Choroid plexus epithelial cell (primary cell): ENCODE results near the gene CEP41.

Experiments used
- DNase-seq: peaks from one replicate; pipeline ENCODE4 v3.0.0-alpha.2; 2010; ENCODE audit warnings: low read depth
- H3K4me3 ChIP-seq: 2 replicates; pipeline ENCODE4 v1.5.1; 2011; ENCODE audit warnings: low read depth, mild to moderate bottlenecking, control low read depth, low read length, moderate library complexity
- TF ChIP-seq, protein P1 (sequence below): conservative IDR thresholded peaks from 2 replicates; pipeline ENCODE4 v1.5.1; 2011; ENCODE audit warnings: low read depth, mild to moderate bottlenecking, control low read depth, inconsistent platforms, low read length, moderate library complexity

The CEP41 gene

GRCh38 chr7:130476297-130477150 lies 35.7 kb upstream of the CEP41 start:
- TF ChIP-seq, protein P1, sequence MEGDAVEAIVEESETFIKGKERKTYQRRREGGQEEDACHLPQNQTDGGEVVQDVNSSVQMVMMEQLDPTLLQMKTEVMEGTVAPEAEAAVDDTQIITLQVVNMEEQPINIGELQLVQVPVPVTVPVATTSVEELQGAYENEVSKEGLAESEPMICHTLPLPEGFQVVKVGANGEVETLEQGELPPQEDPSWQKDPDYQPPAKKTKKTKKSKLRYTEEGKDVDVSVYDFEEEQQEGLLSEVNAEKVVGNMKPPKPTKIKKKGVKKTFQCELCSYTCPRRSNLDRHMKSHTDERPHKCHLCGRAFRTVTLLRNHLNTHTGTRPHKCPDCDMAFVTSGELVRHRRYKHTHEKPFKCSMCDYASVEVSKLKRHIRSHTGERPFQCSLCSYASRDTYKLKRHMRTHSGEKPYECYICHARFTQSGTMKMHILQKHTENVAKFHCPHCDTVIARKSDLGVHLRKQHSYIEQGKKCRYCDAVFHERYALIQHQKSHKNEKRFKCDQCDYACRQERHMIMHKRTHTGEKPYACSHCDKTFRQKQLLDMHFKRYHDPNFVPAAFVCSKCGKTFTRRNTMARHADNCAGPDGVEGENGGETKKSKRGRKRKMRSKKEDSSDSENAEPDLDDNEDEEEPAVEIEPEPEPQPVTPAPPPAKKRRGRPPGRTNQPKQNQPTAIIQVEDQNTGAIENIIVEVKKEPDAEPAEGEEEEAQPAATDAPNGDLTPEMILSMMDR, result no peak
- DNase-seq, result no peak
- no peak overlapping the region for H3K4me3 ChIP-seq

DNA sequence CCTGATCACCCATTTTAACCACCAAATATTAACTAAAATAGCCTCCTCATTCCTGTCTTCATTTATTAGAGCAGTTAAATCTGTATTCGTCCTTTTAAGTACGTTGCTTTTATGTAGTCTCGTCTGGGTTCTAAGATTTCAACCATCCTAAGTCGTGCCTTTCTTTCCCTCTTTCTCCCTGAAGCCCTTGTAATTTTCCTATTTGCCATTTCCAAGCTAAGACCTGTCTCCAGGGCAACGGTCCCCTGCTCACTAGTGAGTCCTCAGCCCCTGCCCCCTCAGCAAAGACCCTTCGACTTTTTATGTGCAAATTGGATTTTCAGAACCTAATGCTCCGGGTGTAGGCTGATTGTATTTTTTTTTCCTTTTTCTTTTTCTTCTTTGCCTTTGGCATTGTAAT lies 35.0 kb upstream of the CEP41 start:
- TF ChIP-seq, protein P1, result no peak
- DNase-seq, result no peak
- H3K4me3 ChIP-seq, result no peak overlapping the region

DNA sequence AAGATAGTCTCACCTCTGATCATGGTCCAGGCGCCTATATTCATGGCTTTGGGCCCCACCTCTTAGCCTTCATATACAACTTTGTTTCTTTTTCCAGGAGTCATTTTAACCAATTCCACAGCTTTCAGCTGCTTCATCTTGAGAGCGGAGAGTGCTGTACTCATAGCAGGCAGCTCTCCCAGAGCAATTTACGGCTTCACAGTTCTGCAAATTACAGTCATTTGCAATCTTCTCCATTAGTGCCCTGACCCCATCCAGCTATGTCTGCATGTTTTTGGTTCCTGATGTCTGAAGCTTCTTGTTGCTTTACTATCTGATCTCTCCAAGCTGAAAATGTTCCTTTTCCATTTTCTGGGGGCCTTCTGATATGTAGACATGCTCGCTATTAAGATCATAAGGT lies 33.1 kb upstream of the CEP41 start:
- DNase-seq, result no peak
- TF ChIP-seq, protein P1, result no peak
- H3K4me3 ChIP-seq, result no peak overlapping the region

DNA sequence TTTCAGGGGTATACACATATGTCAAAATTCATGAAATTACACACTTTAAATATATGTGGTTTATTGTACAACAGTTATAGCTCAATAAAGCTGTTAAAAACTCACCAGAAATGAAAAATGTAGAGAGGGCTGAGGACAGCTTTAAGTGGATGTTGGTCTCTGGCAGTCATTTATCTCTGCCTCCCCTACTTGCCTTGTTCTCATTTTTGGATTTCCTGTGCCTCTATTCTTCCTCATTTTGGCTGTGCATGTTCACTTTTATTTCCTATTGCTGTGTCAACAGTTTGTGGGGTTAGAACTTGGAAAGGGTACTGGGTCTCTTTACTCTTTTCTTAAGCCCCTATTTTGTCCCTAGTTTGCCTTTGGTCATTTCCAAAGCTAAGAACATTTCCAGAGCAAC lies 32.5 kb upstream of the CEP41 start:
- no peak for DNase-seq
- TF ChIP-seq, protein P1, result no peak
- no peak overlapping the region for H3K4me3 ChIP-seq

DNA sequence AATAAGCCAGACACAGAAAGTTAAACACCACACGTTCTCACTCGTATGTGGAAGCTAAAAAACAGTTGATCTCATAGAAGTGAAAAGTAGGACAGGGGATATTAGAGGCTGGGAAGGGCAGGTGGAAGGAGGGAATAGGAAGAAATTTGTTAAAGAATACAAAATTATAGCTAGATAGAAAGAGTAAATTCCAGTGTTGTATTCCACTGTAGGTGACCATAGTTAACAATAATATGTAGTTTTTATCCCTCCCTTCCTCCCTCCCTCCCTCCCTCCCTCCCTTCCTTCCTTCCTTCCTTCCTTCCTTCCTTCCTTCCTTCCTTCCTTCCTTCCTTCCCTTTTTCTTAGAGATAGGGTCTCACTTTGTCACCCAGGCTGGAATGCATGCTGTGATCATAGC lies 31.2 kb upstream of the CEP41 start:
- no peak overlapping the region for H3K4me3 ChIP-seq
- no peak for DNase-seq
- TF ChIP-seq, protein P1, result no peak

DNA sequence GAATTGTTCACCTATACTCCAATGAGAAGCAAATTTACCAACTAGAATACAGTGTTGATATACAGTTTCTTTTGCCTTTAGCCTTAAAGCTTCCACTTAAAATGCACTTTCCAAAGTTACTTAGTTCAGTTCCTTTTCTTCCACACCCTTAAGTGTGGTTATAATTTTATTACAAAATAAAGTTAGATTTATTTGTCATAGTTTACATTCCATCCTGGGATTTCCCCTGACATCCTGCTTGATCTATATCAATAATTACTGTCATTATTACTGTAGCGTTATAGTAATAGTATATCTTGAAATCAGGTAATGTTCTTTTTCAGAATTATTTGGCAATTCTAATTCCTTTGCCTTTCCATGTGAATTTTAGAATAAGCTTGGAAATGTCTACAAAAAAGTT lies 27.8 kb upstream of the CEP41 start:
- TF ChIP-seq, protein P1, result no peak
- no peak overlapping the region for H3K4me3 ChIP-seq
- no peak for DNase-seq
